Measurements from ENCODE around the gene FGF12.

DNA sequence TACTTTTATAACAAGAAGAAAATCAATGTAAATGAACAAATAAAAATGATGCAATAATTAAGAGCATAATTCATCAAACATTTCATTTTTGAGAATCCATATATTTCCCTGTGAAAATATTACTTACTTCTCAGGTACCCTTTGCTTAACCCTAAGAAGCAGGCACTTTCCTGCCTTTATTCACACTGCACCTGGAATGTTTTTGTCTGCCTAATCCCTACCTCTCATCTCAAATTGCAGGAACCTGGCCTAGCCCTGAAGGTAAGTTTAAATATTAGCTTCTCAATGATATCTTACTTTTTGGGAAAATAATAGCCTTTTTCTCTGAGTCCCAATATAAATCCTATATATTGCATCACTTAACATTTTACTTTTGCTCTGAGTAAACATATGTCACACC is 559.1 kb downstream of the FGF12 start:
- TF ChIP-seq RFX5 (IDR thresholded peaks at IDR 0.05; ENCODE audit: low read length) (no peak), POLR2AphosphoS5 (IDR thresholded peaks at IDR 0.05; ENCODE audit: low read depth, low read length) (no peak), RCOR1 (IDR thresholded peaks at IDR 0.05; ENCODE audit: low read length) (no peak), EP300 (IDR thresholded peaks at IDR 0.05; ENCODE audit: borderline replicate concordance in 1 of 2, low read depth in 1 of 2, low read length in 1 of 2) (no peak), TEAD4 (IDR thresholded peaks at IDR 0.05; ENCODE audit: borderline replicate concordance, insufficient read depth) (no peak), GATA2 (CRISPR knock-in tag; IDR thresholded peaks at IDR 0.05) (no peak)
- TF ChIP-seq, protein P1, sequence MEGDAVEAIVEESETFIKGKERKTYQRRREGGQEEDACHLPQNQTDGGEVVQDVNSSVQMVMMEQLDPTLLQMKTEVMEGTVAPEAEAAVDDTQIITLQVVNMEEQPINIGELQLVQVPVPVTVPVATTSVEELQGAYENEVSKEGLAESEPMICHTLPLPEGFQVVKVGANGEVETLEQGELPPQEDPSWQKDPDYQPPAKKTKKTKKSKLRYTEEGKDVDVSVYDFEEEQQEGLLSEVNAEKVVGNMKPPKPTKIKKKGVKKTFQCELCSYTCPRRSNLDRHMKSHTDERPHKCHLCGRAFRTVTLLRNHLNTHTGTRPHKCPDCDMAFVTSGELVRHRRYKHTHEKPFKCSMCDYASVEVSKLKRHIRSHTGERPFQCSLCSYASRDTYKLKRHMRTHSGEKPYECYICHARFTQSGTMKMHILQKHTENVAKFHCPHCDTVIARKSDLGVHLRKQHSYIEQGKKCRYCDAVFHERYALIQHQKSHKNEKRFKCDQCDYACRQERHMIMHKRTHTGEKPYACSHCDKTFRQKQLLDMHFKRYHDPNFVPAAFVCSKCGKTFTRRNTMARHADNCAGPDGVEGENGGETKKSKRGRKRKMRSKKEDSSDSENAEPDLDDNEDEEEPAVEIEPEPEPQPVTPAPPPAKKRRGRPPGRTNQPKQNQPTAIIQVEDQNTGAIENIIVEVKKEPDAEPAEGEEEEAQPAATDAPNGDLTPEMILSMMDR (IDR thresholded peaks at IDR 0.05) = no peak
- TF ChIP-seq, protein P2, sequence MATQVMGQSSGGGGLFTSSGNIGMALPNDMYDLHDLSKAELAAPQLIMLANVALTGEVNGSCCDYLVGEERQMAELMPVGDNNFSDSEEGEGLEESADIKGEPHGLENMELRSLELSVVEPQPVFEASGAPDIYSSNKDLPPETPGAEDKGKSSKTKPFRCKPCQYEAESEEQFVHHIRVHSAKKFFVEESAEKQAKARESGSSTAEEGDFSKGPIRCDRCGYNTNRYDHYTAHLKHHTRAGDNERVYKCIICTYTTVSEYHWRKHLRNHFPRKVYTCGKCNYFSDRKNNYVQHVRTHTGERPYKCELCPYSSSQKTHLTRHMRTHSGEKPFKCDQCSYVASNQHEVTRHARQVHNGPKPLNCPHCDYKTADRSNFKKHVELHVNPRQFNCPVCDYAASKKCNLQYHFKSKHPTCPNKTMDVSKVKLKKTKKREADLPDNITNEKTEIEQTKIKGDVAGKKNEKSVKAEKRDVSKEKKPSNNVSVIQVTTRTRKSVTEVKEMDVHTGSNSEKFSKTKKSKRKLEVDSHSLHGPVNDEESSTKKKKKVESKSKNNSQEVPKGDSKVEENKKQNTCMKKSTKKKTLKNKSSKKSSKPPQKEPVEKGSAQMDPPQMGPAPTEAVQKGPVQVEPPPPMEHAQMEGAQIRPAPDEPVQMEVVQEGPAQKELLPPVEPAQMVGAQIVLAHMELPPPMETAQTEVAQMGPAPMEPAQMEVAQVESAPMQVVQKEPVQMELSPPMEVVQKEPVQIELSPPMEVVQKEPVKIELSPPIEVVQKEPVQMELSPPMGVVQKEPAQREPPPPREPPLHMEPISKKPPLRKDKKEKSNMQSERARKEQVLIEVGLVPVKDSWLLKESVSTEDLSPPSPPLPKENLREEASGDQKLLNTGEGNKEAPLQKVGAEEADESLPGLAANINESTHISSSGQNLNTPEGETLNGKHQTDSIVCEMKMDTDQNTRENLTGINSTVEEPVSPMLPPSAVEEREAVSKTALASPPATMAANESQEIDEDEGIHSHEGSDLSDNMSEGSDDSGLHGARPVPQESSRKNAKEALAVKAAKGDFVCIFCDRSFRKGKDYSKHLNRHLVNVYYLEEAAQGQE (IDR thresholded peaks at IDR 0.05; ENCODE audit: low read depth, low read length) = no peak
- TF ChIP-seq, protein P3, sequence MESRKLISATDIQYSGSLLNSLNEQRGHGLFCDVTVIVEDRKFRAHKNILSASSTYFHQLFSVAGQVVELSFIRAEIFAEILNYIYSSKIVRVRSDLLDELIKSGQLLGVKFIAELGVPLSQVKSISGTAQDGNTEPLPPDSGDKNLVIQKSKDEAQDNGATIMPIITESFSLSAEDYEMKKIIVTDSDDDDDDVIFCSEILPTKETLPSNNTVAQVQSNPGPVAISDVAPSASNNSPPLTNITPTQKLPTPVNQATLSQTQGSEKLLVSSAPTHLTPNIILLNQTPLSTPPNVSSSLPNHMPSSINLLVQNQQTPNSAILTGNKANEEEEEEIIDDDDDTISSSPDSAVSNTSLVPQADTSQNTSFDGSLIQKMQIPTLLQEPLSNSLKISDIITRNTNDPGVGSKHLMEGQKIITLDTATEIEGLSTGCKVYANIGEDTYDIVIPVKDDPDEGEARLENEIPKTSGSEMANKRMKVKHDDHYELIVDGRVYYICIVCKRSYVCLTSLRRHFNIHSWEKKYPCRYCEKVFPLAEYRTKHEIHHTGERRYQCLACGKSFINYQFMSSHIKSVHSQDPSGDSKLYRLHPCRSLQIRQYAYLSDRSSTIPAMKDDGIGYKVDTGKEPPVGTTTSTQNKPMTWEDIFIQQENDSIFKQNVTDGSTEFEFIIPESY (IDR thresholded peaks at IDR 0.05; ENCODE audit: borderline replicate concordance, low read depth) = no peak
- TF ChIP-seq, protein P4, sequence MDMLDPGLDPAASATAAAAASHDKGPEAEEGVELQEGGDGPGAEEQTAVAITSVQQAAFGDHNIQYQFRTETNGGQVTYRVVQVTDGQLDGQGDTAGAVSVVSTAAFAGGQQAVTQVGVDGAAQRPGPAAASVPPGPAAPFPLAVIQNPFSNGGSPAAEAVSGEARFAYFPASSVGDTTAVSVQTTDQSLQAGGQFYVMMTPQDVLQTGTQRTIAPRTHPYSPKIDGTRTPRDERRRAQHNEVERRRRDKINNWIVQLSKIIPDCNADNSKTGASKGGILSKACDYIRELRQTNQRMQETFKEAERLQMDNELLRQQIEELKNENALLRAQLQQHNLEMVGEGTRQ (IDR thresholded peaks at IDR 0.05; ENCODE audit: borderline replicate concordance, low read depth, low read length) = no peak
